K562 (cell line): ENCODE results near the gene PITPNC1. TPM values are rescaled to one million over a fixed set of nuclear protein-coding genes. Genes with fewer than 3 reads are reported as not detected.

ENCODE experiments used
- ETS2 ChIP-seq: IDR thresholded peaks from 2 replicates; pipeline ENCODE4 v1.6.1; 2016; ENCODE audit warnings: borderline replicate concordance, missing genetic modification characterization, mild to moderate bottlenecking, moderate library complexity, missing compliant biosample characterization; ENCODE audit not compliant: poor library complexity, severe bottlenecking
- FOSL1 ChIP-seq: fragments of 200-800 bp; sonication (Bioruptor generic); conservative IDR thresholded peaks from 2 replicates; pipeline ENCODE4 v1.6.1; 2016; ENCODE audit warnings: missing genetic modification characterization, missing compliant biosample characterization
- HDAC8 ChIP-seq: fragments of 450-650 bp; IDR thresholded peaks from 2 replicates; pipeline ENCODE4 v1.6.1; 2016; ENCODE audit warnings: mild to moderate bottlenecking, missing genetic modification characterization, moderate library complexity, missing compliant biosample characterization
- IRF2 ChIP-seq: sonication (generic); formaldehyde crosslinking; IDR thresholded peaks from 2 replicates; pipeline ENCODE4 v1.8.1; 2022; ENCODE audit warnings: mild to moderate bottlenecking, missing genetic modification reagents
- JUN ChIP-seq, 2 experiments: sonication (generic) in 1 of 2; formaldehyde crosslinking in 1 of 2; IDR thresholded peaks; 2 replicates each; pipeline versions ENCODE4 v1.6.1 to v1.8.0; 2012 to 2022; ENCODE audit warnings: borderline replicate concordance in 2 of 2, mild to moderate bottlenecking in 2 of 2, improper control_type of control experiment in 1 of 2, low read depth in 1 of 2, low read length in 1 of 2, missing genetic modification reagents in 1 of 2
- JUND ChIP-seq, 2 experiments: IDR thresholded peaks; 2 replicates in 1 of 2; 3 replicates in 1 of 2; pipeline ENCODE4 v1.6.1; 2011; ENCODE audit warnings: borderline replicate concordance in 2 of 2, low read depth in 2 of 2, low read length in 2 of 2, improper control_type of control experiment in 1 of 2, missing biosample characterization in 1 of 2, missing genetic modification characterization in 1 of 2, missing genetic modification reagents in 1 of 2
- MEF2D ChIP-seq: conservative IDR thresholded peaks from 2 replicates; pipeline ENCODE4 v1.6.1; 2016; ENCODE audit warnings: low read depth, missing genetic modification characterization, missing compliant biosample characterization
- NFE2L1 ChIP-seq: fragments of 450-650 bp; IDR thresholded peaks from 2 replicates; pipeline ENCODE4 v1.6.1; 2016; ENCODE audit warnings: missing genetic modification characterization, low read depth, mild to moderate bottlenecking, missing compliant biosample characterization, moderate library complexity, borderline replicate concordance
- PTTG1 ChIP-seq: fragments of 450-650 bp; IDR thresholded peaks from 2 replicates; pipeline ENCODE4 v1.6.1; 2016; ENCODE audit warnings: low read depth, mild to moderate bottlenecking, missing genetic modification characterization, missing compliant biosample characterization
- RBM22 ChIP-seq: fragments of 200-400 bp; formaldehyde crosslinking; IDR thresholded peaks from 2 replicates; pipeline ENCODE4 v1.6.1; 2018; ENCODE audit warnings: low read length, low read depth; ENCODE audit not compliant: poor library complexity, severe bottlenecking
- SNIP1 ChIP-seq: fragments of 450-650 bp; IDR thresholded peaks from 2 replicates; pipeline ENCODE4 v1.7.1; 2017; ENCODE audit warnings: low read depth, mild to moderate bottlenecking
- SOX6 ChIP-seq: fragments of 450-650 bp; IDR thresholded peaks from 2 replicates; pipeline ENCODE4 v1.6.1; 2014; ENCODE audit warnings: mild to moderate bottlenecking
- TAF7 ChIP-seq: fragments of 450-650 bp; IDR thresholded peaks from 2 replicates; pipeline ENCODE4 v1.6.1; 2016; ENCODE audit warnings: missing genetic modification characterization, missing compliant biosample characterization
- TCF3 ChIP-seq: sonication (generic); formaldehyde crosslinking; IDR thresholded peaks from 2 replicates; pipeline ENCODE4 v1.4.0; 2020; ENCODE audit warnings: mild to moderate bottlenecking, missing genetic modification reagents
- ZNF274 ChIP-seq: IDR thresholded peaks from 2 replicates; pipeline ENCODE4 v1.6.1; 2011; ENCODE audit warnings: low read depth, mild to moderate bottlenecking, low read length, moderate library complexity, borderline replicate concordance
- ZNF830 ChIP-seq: fragments of 250-450 bp; sonication (Bioruptor Pico); IDR thresholded peaks from 2 replicates; pipeline ENCODE4 v1.5.0; 2021; ENCODE audit warnings: mild to moderate bottlenecking
- polyA plus RNA-seq, 8 experiments: library from polyadenylated mRNA; depleted of rRNA in 4 of 8; stranded (reverse) in 5 of 8; unstranded in 3 of 8; fragments of >200 nt; fragmentation: Nextera tagmentation in 2 of 8; fragmentation: Illumina TruSeq in 1 of 8; extraction: Ambion mirVana in 2 of 8; extraction: Trizol in 1 of 8; gene quantifications; 2 replicates each; pipeline versions ENCODE4 v1.2.1 to v1.2.3, GENCODE V29; 2011 to 2014; ENCODE audit warnings: inconsistent platforms in 1 of 8, missing spikeins in 1 of 8
- total RNA-seq, 7 experiments: library from RNA; depleted of rRNA in 6 of 7; stranded (reverse); fragments of >200 nt in 6 of 7; fragmentation: Illumina TruSeq in 2 of 7; extraction: Trizol in 2 of 7; gene quantifications; 2 replicates each; pipeline versions ENCODE4 v1.2.1 to v1.2.3, GENCODE V29; 2011 to 2021; ENCODE audit warnings: low replicate concordance in 1 of 7
- TF ChIP-seq, protein P1 (sequence below): fragments of 450-650 bp; IDR thresholded peaks from 2 replicates; pipeline ENCODE4 v1.7.1; 2018; ENCODE audit warnings: mild to moderate bottlenecking, low read depth; ENCODE audit not compliant: partially characterized antibody
- TF ChIP-seq, protein P2 (sequence below): fragments of 150-350 bp; IDR thresholded peaks from 2 replicates; pipeline ENCODE4 v1.6.1; 2014; ENCODE audit warnings: low read depth, mild to moderate bottlenecking, low read length, borderline replicate concordance

PITPNC1 gene
- total and polyA plus RNA-seq, 9 of the 15 experiments (the other 6 are each of a cell fraction or from before 2014, with no cell fraction given): 0.11 to 1.1 (median 0.65) TPM

DNA sequence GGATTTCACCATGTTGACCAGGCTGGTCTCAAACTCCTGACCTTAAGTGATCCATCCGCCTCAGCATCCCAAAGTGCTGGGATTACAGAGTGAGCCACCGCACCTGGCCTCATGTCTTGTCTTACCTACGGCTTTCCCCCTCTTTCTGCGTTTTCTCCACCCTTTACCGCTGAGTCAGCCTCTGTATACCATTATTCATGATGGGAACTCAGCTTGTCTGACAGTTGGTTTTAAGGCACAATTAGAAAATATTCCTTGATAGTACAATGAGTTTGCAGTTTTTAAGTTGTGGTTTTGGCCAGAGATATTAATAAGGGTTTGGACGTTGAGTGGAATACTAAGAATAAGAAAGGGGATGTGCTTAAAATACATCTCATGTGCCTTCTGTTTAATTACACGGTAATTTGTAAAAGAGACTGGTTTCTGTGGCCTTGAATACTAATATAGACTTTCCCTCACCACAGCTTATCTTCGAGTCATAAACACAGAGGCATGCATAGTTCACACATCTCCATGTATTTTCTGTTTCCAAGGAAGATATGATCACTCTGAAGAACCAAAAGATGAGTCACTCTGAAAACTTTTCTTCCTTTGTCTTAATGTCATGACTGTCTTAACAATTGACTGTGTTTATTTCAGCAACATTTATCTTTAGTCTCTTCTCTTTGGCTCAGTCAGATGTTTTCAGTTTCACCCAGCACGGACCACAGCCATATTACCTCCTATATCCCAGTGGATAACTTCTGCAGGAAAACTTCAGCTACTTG, 54.4 kb downstream of the PITPNC1 start (continued):
- TF ChIP-seq, protein P1, sequence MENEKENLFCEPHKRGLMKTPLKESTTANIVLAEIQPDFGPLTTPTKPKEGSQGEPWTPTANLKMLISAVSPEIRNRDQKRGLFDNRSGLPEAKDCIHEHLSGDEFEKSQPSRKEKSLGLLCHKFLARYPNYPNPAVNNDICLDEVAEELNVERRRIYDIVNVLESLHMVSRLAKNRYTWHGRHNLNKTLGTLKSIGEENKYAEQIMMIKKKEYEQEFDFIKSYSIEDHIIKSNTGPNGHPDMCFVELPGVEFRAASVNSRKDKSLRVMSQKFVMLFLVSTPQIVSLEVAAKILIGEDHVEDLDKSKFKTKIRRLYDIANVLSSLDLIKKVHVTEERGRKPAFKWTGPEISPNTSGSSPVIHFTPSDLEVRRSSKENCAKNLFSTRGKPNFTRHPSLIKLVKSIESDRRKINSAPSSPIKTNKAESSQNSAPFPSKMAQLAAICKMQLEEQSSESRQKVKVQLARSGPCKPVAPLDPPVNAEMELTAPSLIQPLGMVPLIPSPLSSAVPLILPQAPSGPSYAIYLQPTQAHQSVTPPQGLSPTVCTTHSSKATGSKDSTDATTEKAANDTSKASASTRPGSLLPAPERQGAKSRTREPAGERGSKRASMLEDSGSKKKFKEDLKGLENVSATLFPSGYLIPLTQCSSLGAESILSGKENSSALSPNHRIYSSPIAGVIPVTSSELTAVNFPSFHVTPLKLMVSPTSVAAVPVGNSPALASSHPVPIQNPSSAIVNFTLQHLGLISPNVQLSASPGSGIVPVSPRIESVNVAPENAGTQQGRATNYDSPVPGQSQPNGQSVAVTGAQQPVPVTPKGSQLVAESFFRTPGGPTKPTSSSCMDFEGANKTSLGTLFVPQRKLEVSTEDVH: no peak
- TF ChIP-seq PTTG1 (no peak), TAF7 (no peak), JUN (IDR thresholded peaks at IDR 0.05; ENCODE audit: borderline replicate concordance, low read depth, low read length) (peak; percentile 58; the same call in 1 of the 2 replicates), JUN (CRISPR knock-in tag; IDR thresholded peaks at IDR 0.05; ENCODE audit: borderline replicate concordance) (no peak), FOSL1 (peak; percentile 95), SNIP1 (no peak), NFE2L1 (tag) (peak; percentile 34; the same call in 1 of the 2 replicates), ETS2 (tag) (no peak), ZNF830 (no peak), SOX6 (peak; percentile 96), HDAC8 (no peak), TCF3 (CRISPR knock-in tag) (peak; percentile 15; the same call in 1 of the 2 replicates), RBM22 (no peak), ZNF274 (no peak), IRF2 (no peak), JUND (IDR thresholded peaks at IDR 0.05; ENCODE audit: borderline replicate concordance, low read depth, low read length) (peak; percentile 88), JUND (tag; IDR thresholded peaks at IDR 0.05; ENCODE audit: borderline replicate concordance, low read depth, low read length) (peak; percentile 90), MEF2D (tag) (peak; percentile 78)
- TF ChIP-seq, protein P2, sequence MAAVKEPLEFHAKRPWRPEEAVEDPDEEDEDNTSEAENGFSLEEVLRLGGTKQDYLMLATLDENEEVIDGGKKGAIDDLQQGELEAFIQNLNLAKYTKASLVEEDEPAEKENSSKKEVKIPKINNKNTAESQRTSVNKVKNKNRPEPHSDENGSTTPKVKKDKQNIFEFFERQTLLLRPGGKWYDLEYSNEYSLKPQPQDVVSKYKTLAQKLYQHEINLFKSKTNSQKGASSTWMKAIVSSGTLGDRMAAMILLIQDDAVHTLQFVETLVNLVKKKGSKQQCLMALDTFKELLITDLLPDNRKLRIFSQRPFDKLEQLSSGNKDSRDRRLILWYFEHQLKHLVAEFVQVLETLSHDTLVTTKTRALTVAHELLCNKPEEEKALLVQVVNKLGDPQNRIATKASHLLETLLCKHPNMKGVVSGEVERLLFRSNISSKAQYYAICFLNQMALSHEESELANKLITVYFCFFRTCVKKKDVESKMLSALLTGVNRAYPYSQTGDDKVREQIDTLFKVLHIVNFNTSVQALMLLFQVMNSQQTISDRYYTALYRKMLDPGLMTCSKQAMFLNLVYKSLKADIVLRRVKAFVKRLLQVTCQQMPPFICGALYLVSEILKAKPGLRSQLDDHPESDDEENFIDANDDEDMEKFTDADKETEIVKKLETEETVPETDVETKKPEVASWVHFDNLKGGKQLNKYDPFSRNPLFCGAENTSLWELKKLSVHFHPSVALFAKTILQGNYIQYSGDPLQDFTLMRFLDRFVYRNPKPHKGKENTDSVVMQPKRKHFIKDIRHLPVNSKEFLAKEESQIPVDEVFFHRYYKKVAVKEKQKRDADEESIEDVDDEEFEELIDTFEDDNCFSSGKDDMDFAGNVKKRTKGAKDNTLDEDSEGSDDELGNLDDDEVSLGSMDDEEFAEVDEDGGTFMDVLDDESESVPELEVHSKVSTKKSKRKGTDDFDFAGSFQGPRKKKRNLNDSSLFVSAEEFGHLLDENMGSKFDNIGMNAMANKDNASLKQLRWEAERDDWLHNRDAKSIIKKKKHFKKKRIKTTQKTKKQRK: no peak
